ENCODE results near the gene FAM114A1. TPM values are rescaled to one million over a fixed set of nuclear protein-coding genes. Genes with fewer than 3 reads are reported as not detected.

FAM114A1 gene
- total RNA-seq, 1 donor from 2014 or later: 105 TPM

DNA sequence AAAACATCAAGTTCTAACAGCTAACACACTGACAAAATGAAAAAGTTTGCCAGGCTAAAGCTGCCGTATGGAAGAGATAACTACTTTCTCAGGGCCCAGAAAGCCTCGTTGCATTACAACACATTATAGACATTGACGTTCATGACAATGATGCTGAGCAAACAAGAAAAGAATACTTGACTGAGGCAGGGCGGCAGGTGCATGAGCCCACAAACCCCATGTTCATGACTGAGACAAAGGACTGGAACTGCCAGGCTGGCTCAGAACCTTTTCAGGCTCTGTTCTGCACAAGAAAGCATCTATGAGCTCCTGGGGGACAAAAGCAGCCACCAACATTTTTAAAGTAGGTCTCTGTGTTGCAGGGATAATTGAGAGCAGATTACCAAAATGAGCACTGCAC is 24.6 kb upstream of the FAM114A1 start:
- no peak for DNase-seq (ENCODE audit: extremely low spot score in 2 of 2)
- intact Hi-C loops (cut with DNase I): no loop called here
- Histone ChIP-seq H3K27me3 (no peaks in the 10 kb centered on the region), H3K4me3 (no peak overlapping the region), H3K9me3 (no peaks in the 10 kb centered on the region), H3K36me3 (no peaks in the 10 kb centered on the region), H3K4me1 (no peaks in the 10 kb centered on the region), H3K27ac (no peak overlapping the region)
- TF ChIP-seq, protein P1, sequence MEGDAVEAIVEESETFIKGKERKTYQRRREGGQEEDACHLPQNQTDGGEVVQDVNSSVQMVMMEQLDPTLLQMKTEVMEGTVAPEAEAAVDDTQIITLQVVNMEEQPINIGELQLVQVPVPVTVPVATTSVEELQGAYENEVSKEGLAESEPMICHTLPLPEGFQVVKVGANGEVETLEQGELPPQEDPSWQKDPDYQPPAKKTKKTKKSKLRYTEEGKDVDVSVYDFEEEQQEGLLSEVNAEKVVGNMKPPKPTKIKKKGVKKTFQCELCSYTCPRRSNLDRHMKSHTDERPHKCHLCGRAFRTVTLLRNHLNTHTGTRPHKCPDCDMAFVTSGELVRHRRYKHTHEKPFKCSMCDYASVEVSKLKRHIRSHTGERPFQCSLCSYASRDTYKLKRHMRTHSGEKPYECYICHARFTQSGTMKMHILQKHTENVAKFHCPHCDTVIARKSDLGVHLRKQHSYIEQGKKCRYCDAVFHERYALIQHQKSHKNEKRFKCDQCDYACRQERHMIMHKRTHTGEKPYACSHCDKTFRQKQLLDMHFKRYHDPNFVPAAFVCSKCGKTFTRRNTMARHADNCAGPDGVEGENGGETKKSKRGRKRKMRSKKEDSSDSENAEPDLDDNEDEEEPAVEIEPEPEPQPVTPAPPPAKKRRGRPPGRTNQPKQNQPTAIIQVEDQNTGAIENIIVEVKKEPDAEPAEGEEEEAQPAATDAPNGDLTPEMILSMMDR (IDR thresholded peaks at IDR 0.05): no peak
- TF ChIP-seq POLR2A (IDR thresholded peaks at IDR 0.05) (no peak), POLR2AphosphoS5 (IDR thresholded peaks at IDR 0.05; ENCODE audit: insufficient read depth in 1 of 2, low read depth in 1 of 2) (no peak)

DNA sequence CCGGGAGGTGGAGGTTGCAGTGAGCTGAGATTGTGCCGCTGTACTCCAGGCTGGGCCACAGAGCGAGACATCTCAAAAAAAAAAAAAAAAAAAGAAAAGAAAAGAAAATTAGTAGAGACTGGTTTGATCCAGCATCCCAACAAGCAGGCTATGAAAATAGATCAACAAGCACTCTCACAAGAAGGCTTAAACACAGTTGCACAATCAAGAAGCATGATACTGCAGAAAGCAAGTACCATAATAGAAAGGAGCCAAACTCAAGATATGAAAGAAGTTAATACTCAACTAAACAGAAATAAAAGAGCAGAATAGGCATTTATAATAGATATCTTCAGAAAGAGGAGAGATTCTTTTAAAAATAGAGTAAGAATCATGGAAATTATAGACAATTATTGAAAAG is 21.6 kb upstream of the FAM114A1 start:
- intact Hi-C loops (cut with DNase I): no loop called here
- TF ChIP-seq POLR2AphosphoS5 (IDR thresholded peaks at IDR 0.05; ENCODE audit: insufficient read depth in 1 of 2, low read depth in 1 of 2) (no peak), POLR2A (IDR thresholded peaks at IDR 0.05) (no peak)
- TF ChIP-seq, protein P1 (IDR thresholded peaks at IDR 0.05): no peak
- Histone ChIP-seq H3K4me1 (no peaks in the 10 kb centered on the region), H3K27ac (no peak overlapping the region), H3K27me3 (no peaks in the 10 kb centered on the region), H3K9me3 (no peaks in the 10 kb centered on the region), H3K4me3 (no peak overlapping the region), H3K36me3 (no peaks in the 10 kb centered on the region)
- DNase-seq (ENCODE audit: extremely low spot score in 2 of 2): no peak

DNA sequence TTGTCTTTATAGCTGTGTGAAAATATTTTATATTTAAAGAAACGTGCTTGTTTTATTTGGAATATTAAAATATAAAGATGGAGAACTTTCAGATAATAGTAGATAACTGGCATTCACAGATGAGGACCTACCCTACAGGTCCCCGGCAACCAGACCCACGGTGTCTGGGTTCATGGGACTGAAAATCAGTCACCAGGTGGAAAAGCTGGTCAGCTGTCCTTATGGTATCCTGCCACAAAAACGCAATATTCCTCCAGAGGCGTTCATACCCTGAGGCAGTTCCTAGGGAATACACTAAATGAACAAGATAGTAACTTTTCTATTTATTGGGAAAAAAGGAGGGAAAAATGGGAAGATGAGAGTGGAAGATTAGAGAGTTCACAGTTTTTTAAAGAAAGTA is 12.1 kb upstream of the FAM114A1 start:
- TF ChIP-seq, protein P1 (IDR thresholded peaks at IDR 0.05): no peak
- TF ChIP-seq POLR2AphosphoS5 (IDR thresholded peaks at IDR 0.05; ENCODE audit: insufficient read depth in 1 of 2, low read depth in 1 of 2) (no peak), POLR2A (IDR thresholded peaks at IDR 0.05) (no peak)
- Histone ChIP-seq H3K4me1 (no peaks in the 10 kb centered on the region), H3K9me3 (no peaks in the 10 kb centered on the region), H3K4me3 (no peak overlapping the region), H3K36me3 (no peaks in the 10 kb centered on the region), H3K27me3 (no peaks in the 10 kb centered on the region), H3K27ac (no peak overlapping the region)
- intact Hi-C loops (cut with DNase I): no loop called here
- DNase-seq (ENCODE audit: extremely low spot score in 2 of 2): no peak

DNA sequence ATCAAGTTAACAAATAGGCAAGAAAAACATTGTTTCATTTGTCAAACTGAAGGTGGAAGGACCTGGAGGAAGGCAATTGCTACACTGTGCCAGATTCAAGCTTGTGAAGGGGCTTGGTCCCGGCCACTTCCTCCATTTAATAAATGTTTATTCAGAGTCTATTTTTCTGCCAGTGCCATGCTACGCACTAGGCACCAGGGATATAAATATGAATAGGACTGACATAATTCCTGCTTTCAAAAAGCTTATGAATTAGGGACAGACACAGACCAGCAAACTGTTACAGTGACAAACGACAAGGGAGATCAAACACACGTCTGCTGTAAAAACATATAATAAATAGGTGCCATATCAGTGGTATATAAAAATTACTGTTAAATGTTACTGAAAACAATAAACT is 11.6 kb upstream of the FAM114A1 start:
- peak overlapping the region; percentile 43 for H3K27ac ChIP-seq
- H3K27me3 ChIP-seq: no peaks in the 10 kb centered on the region
- H3K9me3 ChIP-seq: no peaks in the 10 kb centered on the region
- no peak for DNase-seq (ENCODE audit: extremely low spot score in 2 of 2)
- H3K4me3 ChIP-seq: peak overlapping the region; percentile 26 to 40
- H3K4me1 ChIP-seq: no peaks in the 10 kb centered on the region
- intact Hi-C loops (cut with DNase I): no loop called here
- TF ChIP-seq, protein P1 (IDR thresholded peaks at IDR 0.05): no peak
- TF ChIP-seq POLR2A (IDR thresholded peaks at IDR 0.05): no peak
- TF ChIP-seq POLR2AphosphoS5 (IDR thresholded peaks at IDR 0.05; ENCODE audit: insufficient read depth in 1 of 2, low read depth in 1 of 2): no peak
- H3K36me3 ChIP-seq: no peaks in the 10 kb centered on the region

DNA sequence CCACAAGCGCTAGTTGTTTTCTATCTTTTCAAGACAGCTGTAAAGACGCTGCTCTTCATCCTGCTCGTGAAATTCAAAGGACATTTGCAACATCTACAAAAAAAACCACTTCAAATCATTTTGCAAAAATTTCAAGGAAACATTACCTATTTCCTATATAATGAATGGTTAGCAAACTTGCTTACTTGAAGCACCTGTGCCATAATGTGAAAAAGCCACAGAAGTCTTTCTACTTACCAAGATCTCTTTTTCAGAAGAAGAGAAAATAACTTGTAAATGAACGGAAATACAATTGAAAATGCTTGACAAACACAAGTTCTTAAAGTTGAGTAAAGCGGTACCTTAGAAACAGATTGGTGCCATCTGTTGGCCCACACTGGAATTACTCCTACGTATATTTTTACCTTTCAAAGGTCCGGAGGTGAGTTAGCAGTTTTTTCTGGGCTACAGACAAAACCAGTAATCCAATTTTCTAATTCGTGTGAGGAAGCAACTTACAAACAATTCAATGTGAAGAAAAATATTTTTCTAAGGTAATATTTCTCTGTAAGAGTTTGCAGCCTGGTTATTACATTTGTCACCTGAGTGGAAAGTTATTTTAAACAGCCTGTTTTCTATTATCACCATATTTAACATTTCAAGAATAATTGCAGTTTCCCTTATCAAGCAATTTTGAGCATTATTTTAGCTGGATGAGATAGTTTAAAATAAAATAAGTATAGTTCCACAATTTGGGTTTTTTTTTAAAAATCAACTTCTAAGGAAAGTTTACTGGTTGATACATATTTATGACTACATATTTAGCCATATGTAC is 10.9 kb upstream of the FAM114A1 start, which contains the start of gene TLR6:
Gene TLR6 (minus strand): TSS at position 294 of the 814 bp plus-strand sequence. CDS start 27,344 bp downstream, outside the sequence.
- Histone ChIP-seq H3K4me1 (no peaks in the 10 kb centered on the region), H3K9me3 (no peaks in the 10 kb centered on the region), H3K4me3 (peak within 1 kb of the TSS; percentile 26 to 40), H3K27ac (peak within 1 kb of the TSS; percentile 60), H3K36me3 (no peaks in the 10 kb centered on the region), H3K27me3 (no peaks in the 10 kb centered on the region)
- intact Hi-C loops (cut with DNase I): no loop called here
- no peak for DNase-seq (ENCODE audit: extremely low spot score in 2 of 2)
- TF ChIP-seq POLR2A (IDR thresholded peaks at IDR 0.05): no peak
- TF ChIP-seq, protein P1 (IDR thresholded peaks at IDR 0.05): peak; percentile 46 to 81 (median 69)
- peak in 1 of 2 donors; percentile 69 for TF ChIP-seq POLR2AphosphoS5 (IDR thresholded peaks at IDR 0.05; ENCODE audit: insufficient read depth in 1 of 2, low read depth in 1 of 2)
